GM21381 (cell line): ENCODE measurements around the gene C2orf42.
A peak's percentile ranks its signal among the peaks of the same experiment; 100 is the strongest.
"Not testable (repeated sequence)": the region's sequence is repeated elsewhere in the genome, so short reads cannot be mapped to it uniquely, and the experiment has no call there.

ENCODE experiments used
- ATAC-seq: cut with Tn5 transposase; IDR thresholded peaks from one replicate; pipeline ENCODE4 v1.9.1; 2021; ENCODE audit warnings: mild to moderate bottlenecking, moderate library complexity; ENCODE audit not compliant: unreplicated experiment

The C2orf42 gene

GRCh38 chr2:70133491-70134322 is 57.1 kb downstream of the C2orf42 start:
- ATAC-seq = no peak

GRCh38 chr2:70133127-70133452 is 57.7 kb downstream of the C2orf42 start:
- no peak for ATAC-seq

- ATAC-seq = peak; percentile 54
Observed at GRCh38 chr2:70132244-70133126, 58.3 kb downstream of the C2orf42 start.

GRCh38 chr2:70131344-70132143 is 59.3 kb downstream of the C2orf42 start:
- not testable (repeated sequence) for ATAC-seq

GRCh38 chr2:70128005-70128404 is 62.8 kb downstream of the C2orf42 start:
- ATAC-seq = no peak

GRCh38 chr2:70126413-70126812 is 64.4 kb downstream of the C2orf42 start:
- no peak for ATAC-seq

GRCh38 chr2:70125498-70125898 is 65.3 kb downstream of the C2orf42 start:
- no peak for ATAC-seq

GRCh38 chr2:70124983-70125480 is 65.8 kb downstream of the C2orf42 start:
- ATAC-seq = peak; percentile 31

- no peak for ATAC-seq
Observed at GRCh38 chr2:70123829-70124116, 67.0 kb downstream of the C2orf42 start.

GRCh38 chr2:70123051-70123828 is 67.6 kb downstream of the C2orf42 start:
- ATAC-seq = no peak

GRCh38 chr2:70122470-70122869 is 68.3 kb downstream of the C2orf42 start:
- ATAC-seq = no peak

GRCh38 chr2:70121627-70122372 is 69.0 kb downstream of the C2orf42 start:
- ATAC-seq = no peak

GRCh38 chr2:70118798-70119454 is 71.9 kb downstream of the C2orf42 start:
- no peak for ATAC-seq

GRCh38 chr2:70116936-70117552 is 73.8 kb downstream of the C2orf42 start:
- ATAC-seq = no peak

GRCh38 chr2:70115646-70116442 is 75.0 kb downstream of the C2orf42 start:
- peak; percentile 52 for ATAC-seq

- no peak for ATAC-seq
Observed at GRCh38 chr2:70113359-70114070, 77.3 kb downstream of the C2orf42 start.
